ENCODE measurements around the gene TXNDC17.

Gene TXNDC17

GRCh38 chr17:6608321-6608720 lies 32.5 kb upstream of the TXNDC17 start:
- no peak overlapping the region for H3K18ac ChIP-seq (ENCODE audit: low read length)
- no peak overlapping the region for H2AK5ac ChIP-seq (ENCODE audit: low read length)
- H3K14ac ChIP-seq (ENCODE audit: low read length), result no peak overlapping the region
- H3K4me2 ChIP-seq (ENCODE audit: low read length), result no peak overlapping the region
- no peak overlapping the region for H3K23ac ChIP-seq (ENCODE audit: low read length)
- no peak overlapping the region for H3K27ac ChIP-seq (ENCODE audit: low read depth, low read length)
- H4K91ac ChIP-seq (ENCODE audit: low read depth, low read length), result no peak overlapping the region
- H3K27me3 ChIP-seq (ENCODE audit: insufficient read depth, low read length), result no peaks in the 10 kb centered on the region
- H3K79me1 ChIP-seq (ENCODE audit: low read length), result no peaks in the 10 kb centered on the region
- H3K79me2 ChIP-seq (ENCODE audit: control insufficient read depth, insufficient read depth, low read length, poor library complexity), result no peaks in the 10 kb centered on the region
- H3K9ac ChIP-seq (ENCODE audit: low read length), result no peak overlapping the region
- H2AFZ ChIP-seq (ENCODE audit: insufficient read depth, low read length, poor library complexity), result no peak overlapping the region
- no peak overlapping the region for H3K4ac ChIP-seq (ENCODE audit: low read depth, low read length)
- H2BK5ac ChIP-seq (ENCODE audit: low read depth, low read length, poor library complexity), result no peak overlapping the region
- H3K36me3 ChIP-seq (ENCODE audit: control insufficient read depth in 1 of 2, insufficient read depth in 2 of 2, low read length in 2 of 2), result peaks cover 3 to 34% of the 10 kb centered on the region in 2 experiments
- WGBS (ENCODE audit: extremely low coverage, insufficient coverage, insufficient read length), result no CpG with 5 or more reads among the region's 3 CpGs
- H2BK12ac ChIP-seq (ENCODE audit: low read length), result no peak overlapping the region
- H4K12ac ChIP-seq (ENCODE audit: low read depth, low read length), result no peak overlapping the region
- H3K9me3 ChIP-seq (ENCODE audit: insufficient read depth, low read depth, low read length), result no peaks in the 10 kb centered on the region
- H3K4me3 ChIP-seq (ENCODE audit: low read depth, low read length), result no peak overlapping the region
- no peak overlapping the region for H4K8ac ChIP-seq (ENCODE audit: low read depth, low read length)
- H2BK120ac ChIP-seq (ENCODE audit: insufficient read depth, low read length, poor library complexity), result no peak overlapping the region
- no peaks in the 10 kb centered on the region for H3K4me1 ChIP-seq (ENCODE audit: control insufficient read depth in 1 of 2, insufficient read depth in 2 of 2, low read length in 2 of 2)
- no peak for DNase-seq

GRCh38 chr17:6610011-6610410 lies 30.8 kb upstream of the TXNDC17 start:
- Histone ChIP-seq H3K4ac (ENCODE audit: low read depth, low read length) (no peak overlapping the region), H3K9me3 (ENCODE audit: insufficient read depth, low read depth, low read length) (no peaks in the 10 kb centered on the region), H2AFZ (ENCODE audit: insufficient read depth, low read length, poor library complexity) (no peak overlapping the region), H4K8ac (ENCODE audit: low read depth, low read length) (no peak overlapping the region), H3K14ac (ENCODE audit: low read length) (no peak overlapping the region), H3K18ac (ENCODE audit: low read length) (no peak overlapping the region), H2AK5ac (ENCODE audit: low read length) (no peak overlapping the region), H3K23ac (ENCODE audit: low read length) (no peak overlapping the region), H4K12ac (ENCODE audit: low read depth, low read length) (no peak overlapping the region), H2BK12ac (ENCODE audit: low read length) (no peak overlapping the region), H4K91ac (ENCODE audit: low read depth, low read length) (no peak overlapping the region), H3K4me3 (ENCODE audit: low read depth, low read length) (no peak overlapping the region), H3K4me2 (ENCODE audit: low read length) (no peak overlapping the region), H3K9ac (ENCODE audit: low read length) (no peak overlapping the region), H2BK5ac (ENCODE audit: low read depth, low read length, poor library complexity) (no peak overlapping the region), H3K27me3 (ENCODE audit: insufficient read depth, low read length) (no peaks in the 10 kb centered on the region), H3K36me3 (ENCODE audit: control insufficient read depth in 1 of 2, insufficient read depth in 2 of 2, low read length in 2 of 2) (peaks cover 3 to 31% of the 10 kb centered on the region in 2 experiments), H3K27ac (ENCODE audit: low read depth, low read length) (no peak overlapping the region), H3K4me1 (ENCODE audit: control insufficient read depth in 1 of 2, insufficient read depth in 2 of 2, low read length in 2 of 2) (no peaks in the 10 kb centered on the region), H3K79me1 (ENCODE audit: low read length) (no peaks in the 10 kb centered on the region), H3K79me2 (ENCODE audit: control insufficient read depth, insufficient read depth, low read length, poor library complexity) (no peaks in the 10 kb centered on the region), H2BK120ac (ENCODE audit: insufficient read depth, low read length, poor library complexity) (no peak overlapping the region)
- no CpG with 5 or more reads among the region's 5 CpGs for WGBS (ENCODE audit: extremely low coverage, insufficient coverage, insufficient read length)
- DNase-seq, result no peak

- Histone ChIP-seq H3K27ac (ENCODE audit: low read depth, low read length) (no peak overlapping the region), H4K91ac (ENCODE audit: low read depth, low read length) (no peak overlapping the region), H2BK12ac (ENCODE audit: low read length) (no peak overlapping the region), H2BK120ac (ENCODE audit: insufficient read depth, low read length, poor library complexity) (no peak overlapping the region), H3K9ac (ENCODE audit: low read length) (no peak overlapping the region), H3K23ac (ENCODE audit: low read length) (no peak overlapping the region), H3K27me3 (ENCODE audit: insufficient read depth, low read length) (no peaks in the 10 kb centered on the region), H3K79me1 (ENCODE audit: low read length) (no peaks in the 10 kb centered on the region), H2AK5ac (ENCODE audit: low read length) (no peak overlapping the region), H3K4me1 (ENCODE audit: control insufficient read depth in 1 of 2, insufficient read depth in 2 of 2, low read length in 2 of 2) (no peaks in the 10 kb centered on the region), H3K36me3 (ENCODE audit: control insufficient read depth in 1 of 2, insufficient read depth in 2 of 2, low read length in 2 of 2) (peaks cover 1 to 27% of the 10 kb centered on the region in 2 experiments), H2AFZ (ENCODE audit: insufficient read depth, low read length, poor library complexity) (no peak overlapping the region), H3K4me2 (ENCODE audit: low read length) (no peak overlapping the region), H3K14ac (ENCODE audit: low read length) (no peak overlapping the region), H3K79me2 (ENCODE audit: control insufficient read depth, insufficient read depth, low read length, poor library complexity) (no peaks in the 10 kb centered on the region), H4K12ac (ENCODE audit: low read depth, low read length) (no peak overlapping the region), H3K4ac (ENCODE audit: low read depth, low read length) (no peak overlapping the region), H2BK5ac (ENCODE audit: low read depth, low read length, poor library complexity) (no peak overlapping the region), H3K9me3 (ENCODE audit: insufficient read depth, low read depth, low read length) (no peaks in the 10 kb centered on the region), H3K18ac (ENCODE audit: low read length) (no peak overlapping the region), H4K8ac (ENCODE audit: low read depth, low read length) (no peak overlapping the region), H3K4me3 (ENCODE audit: low read depth, low read length) (no peak overlapping the region)
- no CpG with 5 or more reads among the region's 4 CpGs for WGBS (ENCODE audit: extremely low coverage, insufficient coverage, insufficient read length)
- no peak for DNase-seq
Observed at GRCh38 chr17:6611231-6611630, 29.6 kb upstream of the TXNDC17 start.

DNA sequence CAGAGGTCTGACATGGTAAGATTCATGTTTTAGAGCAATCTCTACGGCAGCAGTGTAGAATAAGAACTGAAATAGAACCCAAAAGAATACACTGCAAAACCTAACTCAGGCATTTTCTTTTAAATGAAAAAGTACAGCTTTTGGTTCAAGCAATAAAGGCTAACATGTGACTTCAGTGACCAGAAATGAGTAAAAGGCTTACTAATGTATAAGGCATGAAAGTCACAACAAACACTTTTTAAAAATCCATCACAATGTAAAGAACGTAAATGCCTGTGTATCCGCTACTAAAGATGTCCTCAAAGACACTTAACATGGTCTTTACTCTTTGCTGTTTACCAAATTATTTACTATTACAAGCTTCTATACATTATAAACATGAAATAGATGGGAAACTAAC lies 16.9 kb upstream of the TXNDC17 start:
- Histone ChIP-seq H3K36me3 (ENCODE audit: control insufficient read depth in 1 of 2, insufficient read depth in 2 of 2, low read length in 2 of 2) (peaks cover 9 to 26% of the 10 kb centered on the region in 2 experiments), H3K79me1 (ENCODE audit: low read length) (no peaks in the 10 kb centered on the region), H4K91ac (ENCODE audit: low read depth, low read length) (no peak overlapping the region), H3K4me1 (ENCODE audit: control insufficient read depth in 1 of 2, insufficient read depth in 2 of 2, low read length in 2 of 2) (no peaks in the 10 kb centered on the region), H2AFZ (ENCODE audit: insufficient read depth, low read length, poor library complexity) (no peak overlapping the region), H3K14ac (ENCODE audit: low read length) (no peak overlapping the region), H3K4ac (ENCODE audit: low read depth, low read length) (no peak overlapping the region), H2BK12ac (ENCODE audit: low read length) (no peak overlapping the region), H4K8ac (ENCODE audit: low read depth, low read length) (no peak overlapping the region), H3K79me2 (ENCODE audit: control insufficient read depth, insufficient read depth, low read length, poor library complexity) (no peaks in the 10 kb centered on the region), H3K4me2 (ENCODE audit: low read length) (no peak overlapping the region), H3K9me3 (ENCODE audit: insufficient read depth, low read depth, low read length) (no peaks in the 10 kb centered on the region), H3K27me3 (ENCODE audit: insufficient read depth, low read length) (no peaks in the 10 kb centered on the region), H3K18ac (ENCODE audit: low read length) (no peak overlapping the region), H3K9ac (ENCODE audit: low read length) (no peak overlapping the region), H2AK5ac (ENCODE audit: low read length) (no peak overlapping the region), H2BK5ac (ENCODE audit: low read depth, low read length, poor library complexity) (no peak overlapping the region), H2BK120ac (ENCODE audit: insufficient read depth, low read length, poor library complexity) (no peak overlapping the region), H3K23ac (ENCODE audit: low read length) (no peak overlapping the region), H3K4me3 (ENCODE audit: low read depth, low read length) (no peak overlapping the region), H3K27ac (ENCODE audit: low read depth, low read length) (no peak overlapping the region), H4K12ac (ENCODE audit: low read depth, low read length) (no peak overlapping the region)
- no CpG with 5 or more reads among the region's 3 CpGs for WGBS (ENCODE audit: extremely low coverage, insufficient coverage, insufficient read length)
- DNase-seq, result peak in 1 of 2 donors; percentile 39
